BJ (cell line): ENCODE results near the gene KCTD17. TPM values are rescaled to one million over a fixed set of nuclear protein-coding genes. Genes with fewer than 3 reads are reported as not detected.

Experiments used
- CTCF ChIA-PET: fragments of 350-600 bp; formaldehyde crosslinking; extraction: SDS; loops from one replicate; lab custom pipeline; 2021; ENCODE audit warnings: antibody characterized with exemption, inconsistent platforms; lab: Yijun Ruan, JAX
- POLR2A ChIA-PET: fragments of 300-600 bp; sonication (Branson Sonifier 250); formaldehyde crosslinking; extraction: SDS; loops from one replicate; lab custom pipeline; 2021; ENCODE audit warnings: antibody characterized with exemption; lab: Charles Lee
- DNase-seq: peaks from one replicate; pipeline ENCODE4 v3.0.0-alpha.2; 2011; ENCODE audit warnings: low read depth
- H3K27me3 ChIP-seq: 2 replicates; pipeline ENCODE4 v1.6.0; 2011; ENCODE audit warnings: low read length; ENCODE audit not compliant: control insufficient read depth, insufficient read depth
- H3K36me3 ChIP-seq: 2 replicates; pipeline ENCODE4 v1.5.1; 2011; ENCODE audit warnings: low read length; ENCODE audit not compliant: control insufficient read depth, insufficient read depth
- H3K4me3 ChIP-seq: 2 replicates; pipeline ENCODE4 v1.5.1; 2011; ENCODE audit warnings: low read depth, mild to moderate bottlenecking, control low read depth, low read length
- CTCF ChIP-seq: IDR thresholded peaks from 2 replicates; pipeline ENCODE4 v1.5.1; 2011; ENCODE audit warnings: low read depth, mild to moderate bottlenecking, control low read depth, inconsistent platforms, low read length, moderate library complexity; ENCODE audit not compliant: insufficient read depth
- polyA plus RNA-seq: library from polyadenylated mRNA; depleted of rRNA; stranded (reverse); fragments of >200 nt; gene quantifications from 2 replicates; pipeline ENCODE4 v1.2.3, GENCODE V29; 2011

The KCTD17 gene
- polyA plus RNA-seq, 1 experiment: 36.3 TPM

DNA sequence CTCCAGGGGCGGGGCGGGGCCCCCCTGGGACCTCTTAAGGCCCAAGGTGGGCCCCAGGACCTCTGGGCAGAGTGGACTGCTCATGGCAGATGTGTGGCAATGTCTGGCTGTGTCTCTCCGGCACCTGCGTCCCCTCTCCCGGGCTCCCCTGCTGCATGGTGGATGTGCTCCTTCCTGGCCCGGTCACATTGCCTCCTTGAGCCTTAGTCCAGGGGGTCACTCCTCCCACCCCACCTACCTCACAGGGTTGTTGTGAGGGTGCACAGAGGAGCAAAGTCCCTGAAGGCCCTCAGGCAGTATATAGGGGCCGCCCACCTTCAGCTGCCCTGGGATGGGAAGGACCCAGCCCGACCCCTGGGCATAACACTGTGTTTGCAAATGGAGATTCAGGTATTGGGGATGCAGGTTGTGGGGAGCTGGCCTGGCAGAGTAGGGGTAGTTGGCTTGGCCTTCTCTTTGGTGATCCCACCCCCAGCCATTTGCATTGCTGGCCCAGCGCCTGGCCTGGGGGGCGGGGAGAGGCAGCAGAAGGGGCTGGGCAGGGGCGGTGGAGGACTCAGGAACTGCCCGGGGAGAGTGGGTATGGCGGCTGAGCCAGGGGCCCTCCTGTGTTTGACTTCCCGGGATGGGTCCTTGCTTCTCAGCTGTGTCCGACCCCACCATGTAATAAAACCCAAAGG is 11.3 kb downstream of the KCTD17 start:
- no peak for TF ChIP-seq CTCF

GRCh38 chr22:37063431-37064420 is 12.2 kb downstream of the KCTD17 start:
- ChIA-PET CTCF (interaction anchor here (1.1 kb wide), 1 partner anchor 134 kb away, joined by 3 read pairs; no protein-coding TSS in a partner anchor), POLR2A (no interaction called here)
- H3K4me3 ChIP-seq: no peak overlapping the region
- no peak for DNase-seq
- H3K27me3 ChIP-seq: peaks cover 8% of the 10 kb centered on the region
- no peak for TF ChIP-seq CTCF
- no peaks in the 10 kb centered on the region; the same call in 1 of the 2 replicates for H3K36me3 ChIP-seq

More for the DNA sequence above, 11.3 kb downstream of the KCTD17 start:
- H3K4me3 ChIP-seq: no peak overlapping the region
- no peak for DNase-seq
- ChIA-PET CTCF (no interaction called here), POLR2A (no interaction called here)
- H3K27me3 ChIP-seq: peaks cover under 1% of the 10 kb centered on the region
- peaks cover under 1% of the 10 kb centered on the region; the same call in 1 of the 2 replicates for H3K36me3 ChIP-seq

GRCh38 chr22:37064553-37064952 is 13.0 kb downstream of the KCTD17 start:
- ChIA-PET CTCF (interaction anchor here (1.1 kb wide), 1 partner anchor 133 kb away, joined by 3 read pairs; no protein-coding TSS in a partner anchor), POLR2A (no interaction called here)
- Histone ChIP-seq H3K36me3 (no peaks in the 10 kb centered on the region; the same call in 1 of the 2 replicates), H3K4me3 (no peak overlapping the region), H3K27me3 (peaks cover 13% of the 10 kb centered on the region)
- no peak for DNase-seq
- no peak for TF ChIP-seq CTCF

DNA sequence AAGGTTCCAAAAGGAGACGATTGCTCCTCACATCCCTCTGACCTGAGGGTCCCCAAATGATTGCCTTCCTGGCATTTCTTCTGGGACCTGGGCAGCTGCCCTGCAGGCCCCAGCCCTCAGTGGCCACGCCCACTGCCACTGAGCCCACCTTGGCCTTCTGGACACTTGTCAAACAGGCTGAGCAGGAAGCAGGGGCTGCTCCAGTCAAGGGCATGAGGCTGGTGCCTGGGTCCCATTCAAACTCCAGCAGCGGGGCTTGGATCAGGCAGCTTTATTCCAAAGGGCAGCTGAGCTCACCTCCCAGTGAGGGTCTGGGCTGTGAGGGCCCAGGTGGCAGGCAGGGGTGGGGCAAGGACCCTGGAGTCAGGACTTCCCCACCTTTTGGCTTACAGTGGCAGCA is 13.6 kb downstream of the KCTD17 start:
- no peak for DNase-seq
- TF ChIP-seq CTCF: no peak
- Histone ChIP-seq H3K27me3 (peaks cover 18% of the 10 kb centered on the region), H3K36me3 (no peaks in the 10 kb centered on the region; the same call in 1 of the 2 replicates), H3K4me3 (no peak overlapping the region)
- ChIA-PET POLR2A (no interaction called here), CTCF (no interaction called here)

DNA sequence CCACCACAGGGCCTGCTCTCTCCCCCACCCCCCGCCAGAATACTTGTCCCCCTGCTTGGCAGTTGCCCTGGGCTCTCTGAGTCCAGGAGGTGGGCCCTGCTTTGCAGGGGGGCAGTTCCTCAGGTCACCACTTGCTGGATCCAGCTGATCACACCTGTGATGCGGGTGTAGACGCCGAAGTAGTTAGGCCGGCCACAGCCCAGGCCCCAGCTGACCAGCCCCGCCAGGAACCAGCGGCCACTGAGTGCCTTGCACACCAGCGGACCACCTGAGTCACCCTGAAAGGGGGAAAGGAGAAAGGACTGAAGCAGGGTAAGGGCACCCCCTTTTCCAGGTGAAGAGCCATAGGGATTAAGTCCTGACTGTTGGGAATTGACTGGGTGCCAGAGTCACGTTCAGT is 14.4 kb downstream of the KCTD17 start:
- ChIA-PET POLR2A (no interaction called here), CTCF (no interaction called here)
- peaks cover 22% of the 10 kb centered on the region for H3K27me3 ChIP-seq
- no peak for TF ChIP-seq CTCF
- H3K36me3 ChIP-seq: no peaks in the 10 kb centered on the region; the same call in 1 of the 2 replicates
- no peak for DNase-seq
- H3K4me3 ChIP-seq: no peak overlapping the region
